Neural crest cell (in vitro differentiated cells): Measurements from ENCODE around the gene NKX2-4. TPM values are rescaled to one million over a fixed set of nuclear protein-coding genes. Genes with fewer than 3 reads are reported as not detected.
"Not testable (repeated sequence)": the region's sequence is repeated elsewhere in the genome, so short reads cannot be mapped to it uniquely, and the experiment has no call there.

Experiments used
- DNase-seq: peaks from one replicate; pipeline ENCODE4 v3.0.0; 2021; ENCODE audit warnings: low read depth, mixed read lengths, low spot score
- H3K27ac Mint-ChIP-seq: one replicate; pipeline ENCODE4 v1.8.0; 2021; ENCODE audit warnings: mild to moderate bottlenecking, mixed read lengths; ENCODE audit not compliant: unreplicated experiment
- H3K27me3 Mint-ChIP-seq: 2 replicates; pipeline ENCODE4 v1.8.0; 2021; ENCODE audit warnings: low read depth, mild to moderate bottlenecking, mixed read lengths
- H3K36me3 Mint-ChIP-seq: 2 replicates; pipeline ENCODE4 v1.8.0; 2021; ENCODE audit warnings: low read depth, mild to moderate bottlenecking, mixed read lengths
- H3K4me1 Mint-ChIP-seq: 2 replicates; pipeline ENCODE4 v1.8.0; 2021; ENCODE audit warnings: mixed read lengths
- H3K4me3 Mint-ChIP-seq: one replicate; pipeline ENCODE4 v1.8.0; 2021; ENCODE audit warnings: mild to moderate bottlenecking, mixed read lengths
- H3K9me3 Mint-ChIP-seq: 2 replicates; pipeline ENCODE4 v1.8.0; 2021; ENCODE audit warnings: mixed read lengths
- CTCF ChIP-seq: fragments of 200-600 bp; sonication (generic); conservative IDR thresholded peaks from 2 replicates; pipeline ENCODE4 v1.5.0; 2021; ENCODE audit warnings: antibody characterized with exemption, mild to moderate bottlenecking
- total RNA-seq: library from RNA; stranded (reverse); gene quantifications from 2 replicates; pipeline ENCODE4 v1.2.1, GENCODE V29; 2021

NKX2-4 gene
- total RNA-seq, 1 donor from 2014 or later: not detected

DNA sequence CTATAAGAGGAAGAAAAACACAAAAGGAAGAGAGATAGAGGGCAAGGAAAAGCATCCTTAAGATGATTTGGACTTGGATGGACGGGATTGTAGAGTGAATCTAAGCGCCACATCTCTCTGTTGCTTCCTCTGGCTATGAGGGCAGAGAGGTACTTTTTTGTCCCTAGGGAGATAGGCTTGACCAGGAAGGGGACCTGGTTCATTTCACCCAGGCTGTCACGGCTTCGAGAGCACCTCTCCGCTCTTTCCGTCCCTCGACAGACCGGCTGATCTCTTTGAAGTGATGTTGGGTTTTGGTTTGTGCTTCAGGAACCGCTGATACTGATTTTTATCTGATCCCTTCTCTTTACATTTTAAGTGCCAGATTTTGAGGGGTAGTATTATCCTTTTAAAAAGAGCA lies 19.6 kb downstream of the NKX2-4 start:
- Mint-ChIP-seq H3K4me1 (peaks cover 21% of the 10 kb centered on the region), H3K36me3 (peaks cover 17% of the 10 kb centered on the region), H3K27ac (no peak overlapping the region), H3K9me3 (no peaks in the 10 kb centered on the region), H3K4me3 (no peak overlapping the region), H3K27me3 (no peaks in the 10 kb centered on the region)
- no peak for TF ChIP-seq CTCF
- DNase-seq: no peak

- Mint-ChIP-seq H3K4me3 (no peak overlapping the region), H3K9me3 (no peaks in the 10 kb centered on the region), H3K36me3 (peaks cover 21% of the 10 kb centered on the region), H3K4me1 (peaks cover 13% of the 10 kb centered on the region), H3K27me3 (no peaks in the 10 kb centered on the region), H3K27ac (no peak overlapping the region)
- DNase-seq: no peak
- TF ChIP-seq CTCF: no peak
Measured at GRCh38 chr20:21376626-21377025, 20.7 kb downstream of the NKX2-4 start.

GRCh38 chr20:21373436-21373835 lies 23.9 kb downstream of the NKX2-4 start:
- Mint-ChIP-seq H3K4me3 (no peak overlapping the region), H3K36me3 (peaks cover 18% of the 10 kb centered on the region), H3K27ac (no peak overlapping the region), H3K9me3 (no peaks in the 10 kb centered on the region), H3K4me1 (peaks cover 19% of the 10 kb centered on the region), H3K27me3 (no peaks in the 10 kb centered on the region)
- TF ChIP-seq CTCF: no peak
- no peak for DNase-seq

- no peak overlapping the region for H3K4me3 Mint-ChIP-seq
- TF ChIP-seq CTCF: no peak
- H3K27me3 Mint-ChIP-seq: no peaks in the 10 kb centered on the region
- peaks cover 11% of the 10 kb centered on the region for H3K4me1 Mint-ChIP-seq
- no peak overlapping the region for H3K27ac Mint-ChIP-seq
- no peak for DNase-seq
- peaks cover 16% of the 10 kb centered on the region for H3K36me3 Mint-ChIP-seq
- no peaks in the 10 kb centered on the region for H3K9me3 Mint-ChIP-seq
Measured at GRCh38 chr20:21372016-21372415, 25.3 kb downstream of the NKX2-4 start.

- Mint-ChIP-seq H3K36me3 (peaks cover 16% of the 10 kb centered on the region), H3K27ac (no peak overlapping the region), H3K4me1 (peaks cover 11% of the 10 kb centered on the region), H3K4me3 (no peak overlapping the region), H3K9me3 (no peaks in the 10 kb centered on the region), H3K27me3 (no peaks in the 10 kb centered on the region)
- TF ChIP-seq CTCF: no peak
- no peak for DNase-seq
Measured at GRCh38 chr20:21371193-21371592, 26.1 kb downstream of the NKX2-4 start.

GRCh38 chr20:21368791-21369190 lies 28.5 kb downstream of the NKX2-4 start:
- Mint-ChIP-seq H3K27ac (no peak overlapping the region), H3K27me3 (no peaks in the 10 kb centered on the region), H3K4me1 (peaks cover 11% of the 10 kb centered on the region), H3K4me3 (no peak overlapping the region), H3K36me3 (peaks cover 16% of the 10 kb centered on the region), H3K9me3 (no peaks in the 10 kb centered on the region)
- TF ChIP-seq CTCF: no peak
- DNase-seq: no peak

GRCh38 chr20:21366273-21366672 lies 31.1 kb downstream of the NKX2-4 start:
- not testable (repeated sequence) for H3K4me3 Mint-ChIP-seq, H3K9me3 Mint-ChIP-seq, H3K27me3 Mint-ChIP-seq, H3K4me1 Mint-ChIP-seq, H3K27ac Mint-ChIP-seq, DNase-seq
- peaks cover 24% of the 10 kb centered on the region for H3K36me3 Mint-ChIP-seq
